Naive thymus-derived CD4-positive, alpha-beta T cell (primary cell): ENCODE measurements around the gene ITGB8. TPM values are rescaled to one million over a fixed set of nuclear protein-coding genes. Genes with fewer than 3 reads are reported as not detected.

Experiments
- ATAC-seq: fragments of 150-1000 bp; cut with Tn5 transposase; 2 replicates; pipeline ENCODE4 v1.10.0; 2021; ENCODE audit warnings: mild to moderate bottlenecking, moderate library complexity
- CTCF ChIA-PET: fragments of 350-600 bp; sonication (Branson Sonifier 250); formaldehyde crosslinking; loops from one replicate; lab custom pipeline; 2021; ENCODE audit warnings: antibody characterized with exemption; lab: Charles Lee
- POLR2A ChIA-PET: fragments of 350-600 bp; sonication (Branson Sonifier 250); formaldehyde crosslinking; loops from one replicate; lab custom pipeline; 2021; ENCODE audit warnings: antibody characterized with exemption, inconsistent platforms; lab: Charles Lee
- DNase-seq, 9 donors: peaks; one replicate each; pipeline versions ENCODE4 v3.0.0 to v3.0.0-alpha.2; 2020 to 2022; ENCODE audit warnings: mixed read lengths in 1 of 9
- H3K27ac ChIP-seq: one replicate; pipeline ENCODE4 v1.7.0; 2013; ENCODE audit warnings: mild to moderate bottlenecking, low read depth, low read length, moderate library complexity
- H3K27me3 ChIP-seq, 2 donors: one replicate each; pipeline ENCODE4 v1.7.0; 2013; ENCODE audit warnings: low read length in 2 of 2, mild to moderate bottlenecking in 2 of 2, moderate library complexity in 2 of 2; ENCODE audit not compliant: control insufficient read depth in 2 of 2, insufficient read depth in 2 of 2
- H3K36me3 ChIP-seq, 3 experiments: 1 replicate in 2 of 3; 2 replicates in 1 of 3; pipeline ENCODE4 v1.7.0; 2013; ENCODE audit warnings: low read length in 3 of 3, mild to moderate bottlenecking in 3 of 3, moderate library complexity in 1 of 3; ENCODE audit not compliant: insufficient read depth in 3 of 3, control insufficient read depth in 2 of 3
- H3K4me1 ChIP-seq, 2 donors: one replicate each; pipeline ENCODE4 v1.7.0; 2013; ENCODE audit warnings: low read length in 2 of 2, mild to moderate bottlenecking in 2 of 2, moderate library complexity in 1 of 2; ENCODE audit not compliant: control insufficient read depth in 2 of 2, insufficient read depth in 2 of 2
- H3K4me3 ChIP-seq: 2 replicates; pipeline ENCODE4 v1.7.0; 2013; ENCODE audit warnings: mild to moderate bottlenecking, low read length
- H3K9me3 ChIP-seq, 3 experiments: 1 replicate in 2 of 3; 2 replicates in 1 of 3; pipeline ENCODE4 v1.7.0; 2013; ENCODE audit warnings: low read length in 3 of 3; ENCODE audit not compliant: control insufficient read depth in 2 of 3
- H3K27ac Mint-ChIP-seq, 9 donors: one replicate each; pipeline ENCODE4 v1.8.0; 2020 to 2022; ENCODE audit warnings: mixed read lengths in 9 of 9, mild to moderate bottlenecking in 8 of 9, moderate library complexity in 5 of 9, inconsistent platforms in 2 of 9
- H3K27me3 Mint-ChIP-seq, 5 donors: one replicate each; pipeline ENCODE4 v1.8.0; 2021 to 2022; ENCODE audit warnings: mixed read lengths in 5 of 5, mild to moderate bottlenecking in 1 of 5
- H3K36me3 Mint-ChIP-seq, 5 donors: one replicate each; pipeline ENCODE4 v1.8.0; 2020 to 2022; ENCODE audit warnings: mixed read lengths in 5 of 5, mild to moderate bottlenecking in 3 of 5, inconsistent platforms in 1 of 5
- H3K4me1 Mint-ChIP-seq, 7 donors: one replicate each; pipeline ENCODE4 v1.8.0; 2020 to 2022; ENCODE audit warnings: mixed read lengths in 7 of 7, mild to moderate bottlenecking in 3 of 7, inconsistent platforms in 1 of 7
- H3K4me3 Mint-ChIP-seq, 10 donors: one replicate each; pipeline ENCODE4 v1.8.0; 2020 to 2022; ENCODE audit warnings: mild to moderate bottlenecking in 10 of 10, mixed read lengths in 10 of 10, moderate library complexity in 6 of 10, inconsistent platforms in 2 of 10
- H3K9me3 Mint-ChIP-seq, 11 donors: one replicate each; pipeline ENCODE4 v1.8.0; 2020 to 2022; ENCODE audit warnings: mixed read lengths in 11 of 11, mild to moderate bottlenecking in 4 of 11, inconsistent platforms in 1 of 11, moderate library complexity in 1 of 11
- intact Hi-C, 2 donors: fragments of 100-400 bp; cut with micrococcal nuclease; formaldehyde crosslinking; loops; one replicate each; pipeline ENCODE4 v1.15.1; 2023
- polyA plus RNA-seq, 2 donors: library from polyadenylated mRNA; unstranded; fragments of 300-500 nt; fragmentation: Illumina TruSeq; gene quantifications; one replicate each; pipeline ENCODE4 v1.2.3, GENCODE V29; 2021
- total RNA-seq, 6 experiments: library from RNA in 5 of 6; stranded (reverse) in 5 of 6; gene quantifications; 1 replicate in 5 of 6; 2 replicates in 1 of 6; pipeline ENCODE4 v1.2.3 and lab custom pipeline; 2021 to 2026

ITGB8 gene
- total and polyA plus RNA-seq, 7 experiments from 2014 or later = 0.08 to 2.9 (median 0.85) TPM; not detected in 4

DNA sequence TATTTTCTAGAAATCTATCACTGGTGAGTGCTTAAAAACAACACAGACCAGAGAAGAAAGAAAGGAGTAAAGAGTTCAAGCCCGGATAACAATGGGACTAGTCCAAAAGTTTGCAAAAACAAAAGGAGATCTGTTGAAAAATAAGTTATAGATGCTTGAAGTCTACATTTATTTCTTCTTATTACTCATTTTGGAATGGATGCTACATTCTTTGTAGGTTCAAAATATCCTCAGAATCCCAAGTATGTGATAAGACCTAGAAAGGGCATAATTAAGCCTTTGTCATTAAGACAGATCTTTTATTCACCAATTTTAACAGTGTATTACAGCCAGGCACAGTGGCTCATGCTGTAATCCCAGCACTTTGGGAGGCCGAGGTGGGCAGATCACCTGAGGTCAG, 42.7 kb upstream of the ITGB8 start:
- Histone ChIP-seq H3K9me3 (no peaks in the 10 kb centered on the region), H3K36me3 (no peaks in the 10 kb centered on the region), H3K27ac (no peak overlapping the region), H3K4me3 (no peak overlapping the region), H3K4me1 (no peaks in the 10 kb centered on the region), H3K27me3 (no peaks in the 10 kb centered on the region)
- Mint-ChIP-seq H3K27me3 (peaks cover 0 to 6% (median 0%) of the 10 kb centered on the region in 5 donors), H3K4me1 (no peaks in the 10 kb centered on the region), H3K36me3 (no peaks in the 10 kb centered on the region), H3K4me3 (no peak overlapping the region), H3K9me3 (no peaks in the 10 kb centered on the region), H3K27ac (no peak overlapping the region)
- no peak for ATAC-seq
- CTCF ChIA-PET = no interaction called here
- no peak for DNase-seq
- intact Hi-C loops = no loop called here
- POLR2A ChIA-PET = no interaction called here

DNA sequence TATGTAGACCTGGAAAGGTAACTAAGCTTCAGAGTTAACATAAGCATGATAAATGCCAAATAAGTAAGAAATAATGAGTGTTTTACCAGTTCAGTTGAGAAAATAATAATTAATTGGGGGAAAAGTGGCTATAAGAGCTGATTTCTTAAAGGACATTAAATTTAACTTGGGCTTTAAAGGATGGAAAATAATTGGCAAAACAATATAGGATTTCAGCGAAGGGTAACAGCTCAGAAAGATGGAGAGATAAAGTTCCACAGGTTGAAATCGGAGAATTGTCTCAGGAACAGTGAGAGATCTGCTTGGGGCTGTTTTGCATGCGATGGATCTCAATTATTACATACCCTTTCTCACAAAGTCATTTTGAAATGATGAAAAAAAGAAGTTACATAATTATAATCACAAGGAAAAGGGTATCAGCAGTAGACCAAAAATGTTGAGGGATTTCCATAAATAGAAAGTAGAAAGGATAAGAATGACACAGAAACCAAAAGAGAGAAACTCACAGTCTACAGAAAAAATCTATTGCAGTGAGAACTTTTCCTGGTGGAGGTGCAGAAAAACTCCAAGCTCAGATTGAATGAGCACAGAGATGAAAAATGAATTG, 40.1 kb upstream of the ITGB8 start:
- ChIA-PET CTCF (no interaction called here), POLR2A (no interaction called here)
- H3K9me3 Mint-ChIP-seq = peaks cover 0 to 2% (median 0%) of the 10 kb centered on the region in 11 donors
- H3K4me3 Mint-ChIP-seq = no peak overlapping the region
- H3K4me1 Mint-ChIP-seq = no peaks in the 10 kb centered on the region
- no peak overlapping the region for H3K27ac ChIP-seq
- no peak for ATAC-seq
- H3K9me3 ChIP-seq = no peaks in the 10 kb centered on the region
- DNase-seq = no peak
- peaks cover 0 to 6% (median 0%) of the 10 kb centered on the region in 5 donors for H3K27me3 Mint-ChIP-seq
- no peaks in the 10 kb centered on the region for H3K36me3 ChIP-seq
- no peaks in the 10 kb centered on the region for H3K27me3 ChIP-seq
- intact Hi-C loops = no loop called here
- H3K4me3 ChIP-seq = no peak overlapping the region
- no peaks in the 10 kb centered on the region for H3K36me3 Mint-ChIP-seq
- H3K4me1 ChIP-seq = no peaks in the 10 kb centered on the region
- no peak overlapping the region for H3K27ac Mint-ChIP-seq

DNA sequence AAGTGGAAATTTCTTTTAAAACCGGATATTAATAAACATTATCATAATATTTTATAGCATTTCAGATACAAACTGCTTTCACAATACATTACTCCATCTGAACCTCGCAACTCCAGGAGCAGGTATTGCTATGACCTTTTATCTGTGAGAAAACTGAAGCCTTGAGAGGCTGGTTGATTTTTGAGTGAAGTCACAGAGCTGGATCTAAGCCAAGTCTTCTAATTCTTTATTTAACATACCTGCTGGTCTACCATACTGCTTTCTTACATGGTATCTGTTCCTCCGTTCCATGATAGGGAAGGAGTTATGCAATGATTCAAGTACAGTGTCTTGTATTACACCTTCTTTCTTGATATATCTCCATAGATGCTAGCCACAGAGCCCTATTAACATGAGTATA, 37.4 kb upstream of the ITGB8 start:
- no peak overlapping the region for H3K4me3 Mint-ChIP-seq
- H3K4me1 Mint-ChIP-seq = no peaks in the 10 kb centered on the region
- peaks cover 0 to 5% (median 0%) of the 10 kb centered on the region in 11 donors for H3K9me3 Mint-ChIP-seq
- H3K36me3 ChIP-seq = no peaks in the 10 kb centered on the region
- intact Hi-C loops = no loop called here
- H3K27me3 ChIP-seq = no peaks in the 10 kb centered on the region
- H3K9me3 ChIP-seq = no peaks in the 10 kb centered on the region
- no peaks in the 10 kb centered on the region for H3K4me1 ChIP-seq
- DNase-seq (no peak), ATAC-seq (no peak)
- no peak overlapping the region for H3K27ac ChIP-seq
- ChIA-PET CTCF (no interaction called here), POLR2A (no interaction called here)
- no peaks in the 10 kb centered on the region for H3K27me3 Mint-ChIP-seq
- no peak overlapping the region for H3K27ac Mint-ChIP-seq
- no peaks in the 10 kb centered on the region for H3K36me3 Mint-ChIP-seq
- no peak overlapping the region for H3K4me3 ChIP-seq

DNA sequence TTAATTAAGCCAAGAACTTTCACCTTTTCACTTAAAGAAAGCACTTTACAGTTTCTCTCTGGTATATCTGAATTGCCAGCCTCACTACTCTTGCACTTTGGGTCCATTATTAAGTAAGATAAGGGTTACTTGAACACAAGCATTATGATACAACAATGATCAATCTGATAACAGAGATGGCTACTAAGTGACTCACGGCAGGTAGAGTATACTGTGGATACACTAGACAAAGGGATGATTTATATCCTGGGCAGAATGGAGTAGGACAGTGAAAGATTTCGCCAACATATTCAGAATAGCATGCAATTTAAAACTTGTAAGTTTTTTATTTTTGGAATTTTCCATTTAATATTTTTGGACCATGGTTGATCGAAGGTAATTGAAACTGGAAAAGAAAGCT, 34.3 kb upstream of the ITGB8 start:
- peaks cover 0 to 5% (median 0%) of the 10 kb centered on the region in 11 donors for H3K9me3 Mint-ChIP-seq
- peaks cover 0 to 5% (median 0%) of the 10 kb centered on the region in 7 donors for H3K4me1 Mint-ChIP-seq
- no peaks in the 10 kb centered on the region for H3K36me3 ChIP-seq
- no peaks in the 10 kb centered on the region for H3K27me3 ChIP-seq
- ChIA-PET CTCF (no interaction called here), POLR2A (no interaction called here)
- H3K27ac Mint-ChIP-seq = no peak overlapping the region
- DNase-seq = no peak
- H3K36me3 Mint-ChIP-seq = no peaks in the 10 kb centered on the region
- no peaks in the 10 kb centered on the region for H3K9me3 ChIP-seq
- H3K4me3 Mint-ChIP-seq = no peak overlapping the region
- ATAC-seq = no peak
- no peaks in the 10 kb centered on the region for H3K27me3 Mint-ChIP-seq
- no peak overlapping the region for H3K27ac ChIP-seq
- intact Hi-C loops = no loop called here
- no peaks in the 10 kb centered on the region for H3K4me1 ChIP-seq
- no peak overlapping the region for H3K4me3 ChIP-seq

DNA sequence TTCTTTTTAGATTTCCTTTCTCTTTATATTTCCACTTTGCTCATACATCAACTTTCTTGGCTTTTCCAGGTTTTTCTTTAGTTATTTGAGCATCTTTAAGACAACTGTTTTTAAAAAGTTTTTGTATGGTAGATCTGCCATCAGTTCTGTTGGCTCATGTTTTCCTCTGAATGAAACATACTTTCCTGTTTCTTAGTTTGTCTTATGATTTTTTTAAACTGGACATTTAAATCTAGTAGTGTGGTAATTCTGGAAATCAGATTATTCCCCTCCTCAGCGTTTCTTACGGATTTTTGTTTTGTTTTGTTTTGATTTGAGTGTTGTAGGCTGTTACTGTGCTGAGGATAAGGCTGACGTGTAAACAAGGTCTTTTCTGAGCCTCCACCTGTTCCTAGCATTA, 33.8 kb upstream of the ITGB8 start:
- Mint-ChIP-seq H3K27ac (no peak overlapping the region), H3K36me3 (no peaks in the 10 kb centered on the region), H3K27me3 (no peaks in the 10 kb centered on the region), H3K4me1 (peaks cover 0 to 7% (median 0%) of the 10 kb centered on the region in 7 donors), H3K4me3 (no peak overlapping the region), H3K9me3 (peaks cover 0 to 5% (median 0%) of the 10 kb centered on the region in 11 donors)
- DNase-seq = no peak
- Histone ChIP-seq H3K9me3 (no peaks in the 10 kb centered on the region), H3K27me3 (no peaks in the 10 kb centered on the region), H3K27ac (no peak overlapping the region), H3K36me3 (no peaks in the 10 kb centered on the region), H3K4me1 (no peaks in the 10 kb centered on the region), H3K4me3 (no peak overlapping the region)
- no peak for ATAC-seq
- intact Hi-C loops = no loop called here
- ChIA-PET CTCF (no interaction called here), POLR2A (no interaction called here)

DNA sequence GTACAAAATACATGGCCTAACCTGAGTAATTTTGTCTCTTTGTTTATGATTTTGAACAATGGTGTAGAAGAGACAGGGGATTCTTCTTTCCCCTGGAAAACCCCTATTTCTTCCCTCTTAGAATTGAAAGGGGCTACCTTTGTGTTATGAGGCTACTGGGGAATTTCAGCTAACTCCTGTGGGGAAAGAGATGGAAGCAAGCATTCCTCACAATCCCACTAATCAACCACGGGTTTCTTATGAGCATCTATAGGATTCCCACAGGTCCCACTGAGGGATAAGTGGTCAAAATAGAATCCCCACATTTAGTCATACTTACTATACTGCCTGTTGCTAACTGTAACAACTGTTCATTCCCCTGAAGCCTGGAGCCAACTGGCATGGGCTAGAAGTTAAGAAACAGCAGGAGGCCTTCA, 32.2 kb upstream of the ITGB8 start:
- Mint-ChIP-seq H3K27ac (no peak overlapping the region), H3K9me3 (peaks cover 0 to 5% (median 0%) of the 10 kb centered on the region in 11 donors), H3K4me1 (peaks cover 0 to 7% (median 0%) of the 10 kb centered on the region in 7 donors), H3K36me3 (no peaks in the 10 kb centered on the region), H3K4me3 (no peak overlapping the region), H3K27me3 (no peaks in the 10 kb centered on the region)
- Histone ChIP-seq H3K4me1 (no peaks in the 10 kb centered on the region), H3K4me3 (no peak overlapping the region), H3K27me3 (no peaks in the 10 kb centered on the region), H3K27ac (no peak overlapping the region), H3K9me3 (no peaks in the 10 kb centered on the region), H3K36me3 (no peaks in the 10 kb centered on the region)
- intact Hi-C loops = no loop called here
- ChIA-PET POLR2A (no interaction called here), CTCF (no interaction called here)
- no peak for ATAC-seq
- DNase-seq = no peak

DNA sequence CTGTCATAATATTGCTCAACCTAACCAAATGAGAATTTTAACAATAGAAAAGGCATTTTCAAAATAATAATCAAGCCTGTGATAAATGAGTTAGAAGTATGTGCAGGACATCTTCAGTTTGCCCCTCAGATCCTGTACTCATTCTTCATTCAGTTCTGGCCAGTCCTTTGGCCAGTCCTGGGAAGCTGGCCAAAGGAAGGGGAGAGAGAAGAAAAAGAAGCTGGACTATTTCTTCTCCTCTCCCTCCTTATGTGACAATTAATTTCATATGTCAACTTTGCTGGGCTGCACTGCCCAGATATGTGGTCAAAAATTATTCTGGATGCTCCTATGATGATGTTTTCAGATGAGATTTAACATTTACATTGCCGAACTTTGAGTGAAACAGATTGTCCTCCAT, 31.6 kb upstream of the ITGB8 start:
- no peaks in the 10 kb centered on the region for H3K36me3 Mint-ChIP-seq
- H3K4me1 Mint-ChIP-seq = peaks cover 0 to 7% (median 0%) of the 10 kb centered on the region in 7 donors
- ATAC-seq = no peak
- H3K27me3 Mint-ChIP-seq = no peaks in the 10 kb centered on the region
- ChIA-PET POLR2A (no interaction called here), CTCF (no interaction called here)
- Histone ChIP-seq H3K4me3 (no peak overlapping the region), H3K27me3 (no peaks in the 10 kb centered on the region), H3K36me3 (no peaks in the 10 kb centered on the region), H3K4me1 (no peaks in the 10 kb centered on the region), H3K9me3 (no peaks in the 10 kb centered on the region), H3K27ac (no peak overlapping the region)
- intact Hi-C loops = no loop called here
- no peak overlapping the region for H3K27ac Mint-ChIP-seq
- no peak for DNase-seq
- no peak overlapping the region for H3K4me3 Mint-ChIP-seq
- H3K9me3 Mint-ChIP-seq = peaks cover 0 to 5% (median 0%) of the 10 kb centered on the region in 11 donors
